Common myeloid progenitor, CD34-positive (primary cell): Measurements from ENCODE around the gene PPFIA4.

Experiments used
- CTCF ChIA-PET: fragments of 350-600 bp; sonication (Branson Sonifier 250); formaldehyde crosslinking; loops from one replicate; lab custom pipeline; 2021; ENCODE audit warnings: antibody characterized with exemption; lab: Charles Lee
- POLR2A ChIA-PET: fragments of 350-600 bp; sonication (Branson Sonifier 250); formaldehyde crosslinking; loops from one replicate; lab custom pipeline; 2021; ENCODE audit warnings: antibody characterized with exemption; lab: Charles Lee
- DNase-seq, 3 donors: peaks; one replicate each; pipeline versions ENCODE4 v3.0.0 to v3.0.0-alpha.2; 2013
- H3K27ac ChIP-seq, 2 experiments: 1 replicate in 1 of 2; 2 replicates in 1 of 2; pipeline ENCODE4 v1.7.0; 2013; ENCODE audit warnings: inconsistent platforms in 2 of 2, low read length in 2 of 2, mild to moderate bottlenecking in 2 of 2, low read depth in 1 of 2, moderate library complexity in 1 of 2; ENCODE audit not compliant: severe bottlenecking in 2 of 2, insufficient read depth in 1 of 2, poor library complexity in 1 of 2
- H3K27me3 ChIP-seq, 5 experiments: replicated peaks in 2 of 5; 1 replicate in 3 of 5; 2 replicates in 2 of 5; pipeline versions ENCODE4 v1.6.1 to v1.7.0; 2013; ENCODE audit warnings: low read length in 4 of 5, mild to moderate bottlenecking in 2 of 5, moderate library complexity in 2 of 5, inconsistent platforms in 1 of 5; ENCODE audit not compliant: insufficient read depth in 5 of 5, control insufficient read depth in 4 of 5
- H3K36me3 ChIP-seq, 4 experiments: 1 replicate in 2 of 4; 2 replicates in 2 of 4; pipeline versions ENCODE4 v1.6.1 to v1.7.0; 2013; ENCODE audit warnings: low read length in 3 of 4, control low read depth in 1 of 4, mild to moderate bottlenecking in 1 of 4; ENCODE audit not compliant: control insufficient read depth in 4 of 4, insufficient read depth in 4 of 4
- H3K4me1 ChIP-seq, 4 experiments: 1 replicate in 3 of 4; 2 replicates in 1 of 4; pipeline versions ENCODE4 v1.6.1 to v1.7.1; 2013; ENCODE audit warnings: low read length in 3 of 4, mild to moderate bottlenecking in 3 of 4, control low read depth in 1 of 4, inconsistent platforms in 1 of 4, moderate library complexity in 1 of 4; ENCODE audit not compliant: control insufficient read depth in 4 of 4, insufficient read depth in 4 of 4; ENCODE audit errors: control extremely low read depth in 1 of 4
- H3K4me3 ChIP-seq, 7 experiments: 1 replicate in 4 of 7; 2 replicates in 3 of 7; pipeline versions ENCODE4 v1.5.1 to v1.7.0; 2013; ENCODE audit warnings: mild to moderate bottlenecking in 7 of 7, low read length in 6 of 7, moderate library complexity in 6 of 7, inconsistent platforms in 2 of 7, low read depth in 2 of 7, control low read depth in 1 of 7; ENCODE audit not compliant: insufficient read depth in 4 of 7, control insufficient read depth in 1 of 7; ENCODE audit errors: extremely low read depth in 1 of 7
- H3K9me3 ChIP-seq, 5 experiments: 1 replicate in 4 of 5; 2 replicates in 1 of 5; pipeline versions ENCODE4 v1.6.1 to v1.7.1; 2013; ENCODE audit warnings: low read length in 4 of 5, mild to moderate bottlenecking in 2 of 5, inconsistent platforms in 1 of 5, low read depth in 1 of 5, moderate library complexity in 1 of 5; ENCODE audit not compliant: control insufficient read depth in 4 of 5, insufficient read depth in 2 of 5; ENCODE audit errors: control extremely low read depth in 1 of 5
- WGBS: methylation state at CpG from one replicate; pipeline ENCODE4 v1.1.5; 2013; ENCODE audit not compliant: insufficient coverage; 5-methylcytosine and 5-hydroxymethylcytosine counted together

PPFIA4 gene

DNA sequence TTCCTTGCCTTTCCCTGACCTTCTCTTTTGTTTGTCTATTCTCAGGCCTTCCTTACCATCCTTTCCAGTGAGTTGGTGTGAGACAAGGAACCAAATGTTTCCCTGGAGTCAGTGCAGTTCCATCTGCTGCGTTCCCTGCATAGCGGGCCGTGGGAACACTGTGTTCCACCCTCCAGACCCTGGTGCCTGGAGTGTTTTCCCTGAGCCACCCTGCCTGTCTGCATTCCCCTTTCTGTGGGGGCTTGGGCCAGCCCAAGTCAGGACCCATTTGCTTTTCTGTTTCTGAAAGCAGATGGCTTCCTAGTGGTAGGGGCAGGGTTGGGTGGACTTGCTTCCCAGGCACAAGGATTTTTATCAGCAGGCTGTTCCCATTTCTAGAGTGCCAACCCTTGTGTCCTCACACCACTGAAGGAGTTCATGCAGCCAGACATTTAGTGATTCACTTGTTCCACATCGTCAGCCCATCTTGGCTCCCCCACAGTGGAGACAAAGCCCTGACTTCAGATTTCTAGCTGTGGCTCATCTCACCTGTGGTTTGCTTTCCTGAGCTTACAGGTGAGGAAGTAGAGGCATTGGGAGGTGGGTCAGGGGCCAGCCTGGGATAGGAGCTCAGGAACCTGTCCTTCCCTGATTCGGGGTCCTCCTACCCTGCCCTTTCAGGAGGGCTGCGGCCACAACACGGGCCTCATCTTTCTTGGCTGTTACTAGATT is 73.7 kb downstream of the PPFIA4 start:
- CTCF ChIA-PET = interaction anchor here (1.0 to 3.1 kb wide), 5 partner anchors 8 to 71 kb away, joined by 3 to 7 read pairs (median 3); no protein-coding TSS in a partner anchor

DNA sequence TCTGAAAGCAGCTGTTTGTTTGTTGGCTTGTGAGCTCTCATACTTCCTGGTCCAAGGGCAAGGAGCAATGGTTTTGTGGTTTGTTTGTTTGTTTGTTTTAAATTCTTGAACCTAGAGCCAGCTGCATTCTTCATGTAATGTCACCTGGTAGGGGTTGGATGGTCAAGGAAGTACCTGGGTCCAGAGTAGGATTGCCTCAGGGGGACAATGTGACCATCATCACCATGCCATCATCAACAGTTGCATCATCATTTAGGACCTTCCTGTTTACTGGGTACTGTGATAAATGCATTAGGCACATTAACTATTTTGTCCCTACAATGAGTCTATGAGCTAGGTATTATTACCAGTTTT is 74.2 kb downstream of the PPFIA4 start:
- H3K27ac ChIP-seq = no peak overlapping the region
- H3K4me3 ChIP-seq = no peak overlapping the region
- peaks cover 0 to 8% (median 0%) of the 10 kb centered on the region in 5 experiments for H3K27me3 ChIP-seq
- H3K9me3 ChIP-seq = peaks cover 0 to 22% (median 3%) of the 10 kb centered on the region in 5 experiments
- POLR2A ChIA-PET = no interaction called here
- peaks cover 0 to 2% (median 0%) of the 10 kb centered on the region in 4 experiments for H3K4me1 ChIP-seq
- no peak for DNase-seq
- H3K36me3 ChIP-seq = no peaks in the 10 kb centered on the region
- CTCF ChIA-PET = interaction anchor here (0.9 to 3.1 kb wide), 7 partner anchors 8 to 117 kb away, joined by 3 to 7 read pairs (median 3); no protein-coding TSS in a partner anchor

More for the DNA sequence above, 73.7 kb downstream of the PPFIA4 start:
- Histone ChIP-seq H3K9me3 (peaks cover 1 to 23% (median 4%) of the 10 kb centered on the region in 5 experiments), H3K4me1 (peaks cover 0 to 2% (median 0%) of the 10 kb centered on the region in 4 experiments), H3K4me3 (no peak overlapping the region), H3K27me3 (peaks cover 0 to 8% (median 0%) of the 10 kb centered on the region in 5 experiments), H3K27ac (no peak overlapping the region), H3K36me3 (no peaks in the 10 kb centered on the region)
- DNase-seq = no peak
- POLR2A ChIA-PET = interaction anchor here (0.6 kb wide), 1 partner anchor 21 kb away, joined by 3 read pairs; no protein-coding TSS in a partner anchor
- 97% methylated on average over 5 of the region's 7 CpGs for WGBS

- DNase-seq = peak in 1 of 3 donors; percentile 9
- Histone ChIP-seq H3K27me3 (peaks cover 0 to 4% (median 0%) of the 10 kb centered on the region in 5 experiments), H3K9me3 (peaks cover 0 to 12% (median 3%) of the 10 kb centered on the region in 5 experiments), H3K27ac (no peak overlapping the region), H3K36me3 (no peaks in the 10 kb centered on the region), H3K4me3 (no peak overlapping the region), H3K4me1 (peaks cover 0 to 2% (median 0%) of the 10 kb centered on the region in 4 experiments)
- ChIA-PET CTCF (interaction anchor here (1.0 to 2.9 kb wide), 3 partner anchors 11 to 35 kb away, joined by 3 to 13 read pairs (median 4); no protein-coding TSS in a partner anchor), POLR2A (no interaction called here)
- 89% methylated on average over 6 of the region's 6 CpGs for WGBS
These were observed 75.7 kb downstream of the PPFIA4 start for GRCh38 chr1:203101813-203102634.

- Histone ChIP-seq H3K9me3 (peaks cover 0 to 8% (median 3%) of the 10 kb centered on the region in 5 experiments), H3K4me1 (peaks cover 0 to 2% (median 0%) of the 10 kb centered on the region in 4 experiments), H3K27me3 (peaks cover 0 to 4% (median under 1%) of the 10 kb centered on the region in 5 experiments), H3K36me3 (no peaks in the 10 kb centered on the region), H3K4me3 (no peak overlapping the region), H3K27ac (no peak overlapping the region)
- CTCF ChIA-PET = interaction anchor here (1.0 to 2.9 kb wide), 4 partner anchors 10 to 69 kb away, joined by 3 to 13 read pairs (median 3); no protein-coding TSS in a partner anchor
- DNase-seq = no peak
- POLR2A ChIA-PET = no interaction called here
- WGBS = 90% methylated on average over 4 of the region's 4 CpGs
These were observed 76.9 kb downstream of the PPFIA4 start for GRCh38 chr1:203103216-203103615.

- POLR2A ChIA-PET = interaction anchor here (0.6 kb wide), 1 partner anchor 285 kb away, joined by 3 read pairs; no protein-coding TSS in a partner anchor
- no peak overlapping the region for H3K27ac ChIP-seq
- CTCF ChIA-PET = interaction anchor here (1.0 to 2.9 kb wide), 3 partner anchors 14 to 68 kb away, joined by 3 to 13 read pairs (median 3); no protein-coding TSS in a partner anchor
- no peak for DNase-seq
- peaks cover 0 to 8% (median 3%) of the 10 kb centered on the region in 5 experiments for H3K9me3 ChIP-seq
- H3K27me3 ChIP-seq = peaks cover 0 to 5% (median 4%) of the 10 kb centered on the region in 5 experiments
- peaks cover 0 to 2% (median 0%) of the 10 kb centered on the region in 4 experiments for H3K4me1 ChIP-seq
- no peak overlapping the region for H3K4me3 ChIP-seq
- H3K36me3 ChIP-seq = no peaks in the 10 kb centered on the region
- 87% methylated on average over 5 of the region's 6 CpGs for WGBS
These were observed 77.7 kb downstream of the PPFIA4 start for GRCh38 chr1:203103829-203104495.

GRCh38 chr1:203104789-203105390 is 78.6 kb downstream of the PPFIA4 start:
- CTCF ChIA-PET = no interaction called here
- no peak for DNase-seq
- Histone ChIP-seq H3K9me3 (peaks cover 0 to 8% (median 3%) of the 10 kb centered on the region in 5 experiments), H3K4me1 (peaks cover 0 to 2% (median 0%) of the 10 kb centered on the region in 4 experiments), H3K36me3 (no peaks in the 10 kb centered on the region), H3K4me3 (no peak overlapping the region), H3K27me3 (peaks cover 2 to 11% (median 6%) of the 10 kb centered on the region in 5 experiments), H3K27ac (no peak overlapping the region)
- POLR2A ChIA-PET = interaction anchor here (0.6 kb wide), 1 partner anchor 284 kb away, joined by 3 read pairs; no protein-coding TSS in a partner anchor
